Endothelial cell of umbilical vein (primary cell): Measurements from ENCODE around the gene CUBN. TPM values are rescaled to one million over a fixed set of nuclear protein-coding genes. Genes with fewer than 3 reads are reported as not detected.

Experiments used
- BruUV-seq: library from RNA; stranded (reverse); fragments of 400-500 nt; replicated peaks from 2 replicates; lab custom pipeline; 2021; lab: Mats Ljungman, UMichigan
- CTCF ChIA-PET: fragments of 300-600, 350-600 bp; sonication (Branson Sonifier 250); formaldehyde crosslinking; loops from one replicate; lab custom pipeline; 2021; ENCODE audit warnings: antibody characterized with exemption, inconsistent platforms; lab: Charles Lee
- POLR2A ChIA-PET: fragments of 300-600, 350-600 bp; sonication (Branson Sonifier 250); formaldehyde crosslinking; loops from one replicate; lab custom pipeline; 2021; ENCODE audit warnings: antibody characterized with exemption, inconsistent platforms; lab: Charles Lee
- DNase-seq: peaks from one replicate; pipeline ENCODE4 v3.0.0-alpha.2; 2011; ENCODE audit warnings: low read depth, low spot score
- FAIRE-seq: peaks from 2 replicates; lab custom pipeline; 2011; peaks lifted over from hg19 to GRCh38; lab: Jason Lieb, UNC
- H2AFZ ChIP-seq: 2 replicates; pipeline ENCODE4 v1.6.0; 2012; ENCODE audit warnings: low read depth, low read length, control low read depth, inconsistent platforms
- H3K27ac ChIP-seq: 2 replicates; pipeline ENCODE4 v1.5.1; 2011; ENCODE audit warnings: low read depth, mild to moderate bottlenecking, control low read depth, low read length, moderate library complexity; ENCODE audit not compliant: insufficient read depth
- H3K27me3 ChIP-seq, 2 experiments: 2 replicates each; pipeline versions ENCODE4 v1.6.0 to v1.6.1; 2011; ENCODE audit warnings: low read length in 2 of 2, mixed read lengths in 1 of 2; ENCODE audit not compliant: control insufficient read depth in 2 of 2, insufficient read depth in 2 of 2
- H3K36me3 ChIP-seq, 2 experiments: 2 replicates in 1 of 2; 3 replicates in 1 of 2; pipeline ENCODE4 v1.5.1; 2011; ENCODE audit warnings: low read length in 2 of 2, mild to moderate bottlenecking in 1 of 2, moderate library complexity in 1 of 2; ENCODE audit not compliant: control insufficient read depth in 2 of 2, insufficient read depth in 2 of 2; ENCODE audit errors: extremely low read depth in 1 of 2
- H3K4me1 ChIP-seq: 3 replicates; pipeline ENCODE4 v1.5.1; 2011; ENCODE audit warnings: mild to moderate bottlenecking, low read length; ENCODE audit not compliant: control insufficient read depth, insufficient read depth; ENCODE audit errors: extremely low read depth
- H3K4me2 ChIP-seq: 2 replicates; pipeline ENCODE4 v1.6.1; 2011; ENCODE audit warnings: low read length, control low read depth, mixed read lengths; ENCODE audit not compliant: insufficient read depth
- H3K4me3 ChIP-seq, 3 experiments: fragments of 200-600 bp in 1 of 3; sonication (generic), shearing (Covaris generic) in 1 of 3; replicated peaks in 1 of 3; 2 replicates each; pipeline ENCODE4 v1.5.1; 2011 to 2016; ENCODE audit warnings: control low read depth in 3 of 3, low read length in 3 of 3, mild to moderate bottlenecking in 2 of 3, inconsistent platforms in 1 of 3, low read depth in 1 of 3, moderate library complexity in 1 of 3; ENCODE audit not compliant: insufficient read depth in 1 of 3
- H3K79me2 ChIP-seq: 2 replicates; pipeline ENCODE4 v1.6.0; 2012; ENCODE audit warnings: low read length, inconsistent platforms; ENCODE audit not compliant: control insufficient read depth, insufficient read depth
- H3K9ac ChIP-seq: replicated peaks from 2 replicates; pipeline ENCODE3; 2011; ENCODE audit warnings: low read length, control low read depth; ENCODE audit not compliant: insufficient read depth; ENCODE audit errors: extremely low read depth
- H3K9me1 ChIP-seq: replicated peaks from 3 replicates; pipeline ENCODE4 v1.6.0; 2011; ENCODE audit warnings: mild to moderate bottlenecking, low read length; ENCODE audit not compliant: control insufficient read depth, insufficient read depth; ENCODE audit errors: extremely low read depth
- H3K9me3 ChIP-seq: replicated peaks from 2 replicates; pipeline ENCODE4 v1.5.1; 2012; ENCODE audit warnings: low read length, inconsistent platforms; ENCODE audit not compliant: control insufficient read depth, insufficient read depth
- H4K20me1 ChIP-seq: replicated peaks from 2 replicates; pipeline ENCODE3; 2011; ENCODE audit warnings: mild to moderate bottlenecking, low read length; ENCODE audit not compliant: control insufficient read depth, insufficient read depth; ENCODE audit errors: extremely low read depth
- EZH2 ChIP-seq: IDR thresholded peaks from 2 replicates; pipeline ENCODE4 v1.6.1; 2012; ENCODE audit warnings: borderline replicate concordance, low read depth, mild to moderate bottlenecking, moderate library complexity, low read length, inconsistent platforms; ENCODE audit not compliant: severe bottlenecking
- FOS ChIP-seq: IDR thresholded peaks from 2 replicates; pipeline ENCODE4 v1.6.1; 2011; ENCODE audit warnings: mild to moderate bottlenecking, low read length, moderate library complexity, borderline replicate concordance; ENCODE audit not compliant: insufficient read depth
- GATA2 ChIP-seq: IDR thresholded peaks from 2 replicates; pipeline ENCODE4 v1.7.0; 2011; ENCODE audit warnings: low read depth, mild to moderate bottlenecking, moderate library complexity, mixed read lengths, low read length; ENCODE audit not compliant: insufficient read length, insufficient read depth
- JUN ChIP-seq: IDR thresholded peaks from 2 replicates; pipeline ENCODE4 v1.6.1; 2011; ENCODE audit warnings: borderline replicate concordance, low read depth; ENCODE audit not compliant: insufficient read length, insufficient read depth
- MYC ChIP-seq: IDR thresholded peaks from one replicate; pipeline ENCODE4 v1.6.1; 2011; ENCODE audit warnings: mild to moderate bottlenecking, low read depth, low read length
- POLR2A ChIP-seq: IDR thresholded peaks from 2 replicates; pipeline ENCODE4 v1.6.1; 2012; ENCODE audit warnings: low read depth, mild to moderate bottlenecking, control low read depth, low read length
- POLR2AphosphoS5 ChIP-seq: IDR thresholded peaks from 2 replicates; pipeline ENCODE4 v1.6.1; 2012; ENCODE audit warnings: low read depth, mild to moderate bottlenecking, control low read depth, low read length, moderate library complexity; ENCODE audit not compliant: insufficient read depth
- dilution Hi-C: fragments of 300-500 bp; cut with MboI; formaldehyde crosslinking; loops from one replicate; pipeline ENCODE4 v1.15.0; 2019; ENCODE audit warnings: low sequenced_read_pairs; ENCODE audit not compliant: extremely low pct_ligation_motif_present
- intact Hi-C: fragments of 100-400 bp; cut with micrococcal nuclease; formaldehyde crosslinking; loops from one replicate; pipeline ENCODE4 v1.10.0; 2022
- polyA plus RNA-seq, 4 experiments: library from polyadenylated mRNA; depleted of rRNA in 3 of 4; stranded (reverse) in 3 of 4; unstranded in 1 of 4; fragments of >200 nt; gene quantifications; 2 replicates each; pipeline versions ENCODE4 v1.2.1 to v1.2.3, GENCODE V29; 2011 to 2012; ENCODE audit warnings: missing spikeins in 1 of 4
- total RNA-seq: library from RNA; stranded (reverse); gene quantifications from 2 replicates; pipeline ENCODE4 v1.2.3, GENCODE V29; 2021
- TF ChIP-seq, protein P1 (sequence below), 2 donors: IDR thresholded peaks; 1 replicate in 1 of 2; 2 replicates in 1 of 2; pipeline ENCODE4 v1.5.1; 2011; ENCODE audit warnings: low read length in 2 of 2, mild to moderate bottlenecking in 2 of 2, moderate library complexity in 2 of 2, control low read depth in 1 of 2, inconsistent platforms in 1 of 2, low read depth in 1 of 2; ENCODE audit not compliant: insufficient read depth in 1 of 2; ENCODE audit errors: extremely low read depth in 1 of 2
- TF ChIP-seq, protein P2 (sequence below): IDR thresholded peaks from 2 replicates; pipeline ENCODE4 v1.6.1; 2011; ENCODE audit not compliant: insufficient read depth, insufficient read length

Gene CUBN
- total and polyA plus RNA-seq, 2 donors (not counting 3 experiments of a cell fraction or from before 2014, with no cell fraction given), result 2.7 to 4.6 TPM

DNA sequence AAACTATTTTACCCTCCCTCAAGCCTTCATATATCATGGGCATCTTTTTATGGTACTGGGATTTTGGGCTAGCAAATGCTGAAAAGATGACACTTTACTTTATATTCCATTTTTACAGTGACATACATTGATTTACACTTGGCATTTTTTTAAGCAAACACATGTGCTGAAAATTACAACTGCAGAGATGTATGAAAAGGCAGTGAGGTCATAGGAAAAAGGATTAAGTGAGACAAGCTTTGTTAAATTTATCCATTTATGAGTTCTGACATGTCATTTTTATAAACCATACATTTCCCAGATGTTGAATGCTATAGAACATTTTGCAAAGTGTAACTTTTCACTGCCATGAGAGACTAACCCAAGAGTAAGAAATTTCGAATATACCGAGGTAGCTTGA lies 243.6 kb downstream of the CUBN start:
- H3K4me3 ChIP-seq, result no peak overlapping the region
- H3K79me2 ChIP-seq, result no peaks in the 10 kb centered on the region
- H3K36me3 ChIP-seq, result no peaks in the 10 kb centered on the region
- no peaks in the 10 kb centered on the region for H3K9me1 ChIP-seq
- peaks cover 8% of the 10 kb centered on the region for H3K4me1 ChIP-seq
- intact Hi-C loops, result no loop called here
- BruUV-seq, result no TSS peak
- H2AFZ ChIP-seq, result no peak overlapping the region
- H3K27ac ChIP-seq, result no peak overlapping the region
- FAIRE-seq, result no peak
- TF ChIP-seq, protein P1, sequence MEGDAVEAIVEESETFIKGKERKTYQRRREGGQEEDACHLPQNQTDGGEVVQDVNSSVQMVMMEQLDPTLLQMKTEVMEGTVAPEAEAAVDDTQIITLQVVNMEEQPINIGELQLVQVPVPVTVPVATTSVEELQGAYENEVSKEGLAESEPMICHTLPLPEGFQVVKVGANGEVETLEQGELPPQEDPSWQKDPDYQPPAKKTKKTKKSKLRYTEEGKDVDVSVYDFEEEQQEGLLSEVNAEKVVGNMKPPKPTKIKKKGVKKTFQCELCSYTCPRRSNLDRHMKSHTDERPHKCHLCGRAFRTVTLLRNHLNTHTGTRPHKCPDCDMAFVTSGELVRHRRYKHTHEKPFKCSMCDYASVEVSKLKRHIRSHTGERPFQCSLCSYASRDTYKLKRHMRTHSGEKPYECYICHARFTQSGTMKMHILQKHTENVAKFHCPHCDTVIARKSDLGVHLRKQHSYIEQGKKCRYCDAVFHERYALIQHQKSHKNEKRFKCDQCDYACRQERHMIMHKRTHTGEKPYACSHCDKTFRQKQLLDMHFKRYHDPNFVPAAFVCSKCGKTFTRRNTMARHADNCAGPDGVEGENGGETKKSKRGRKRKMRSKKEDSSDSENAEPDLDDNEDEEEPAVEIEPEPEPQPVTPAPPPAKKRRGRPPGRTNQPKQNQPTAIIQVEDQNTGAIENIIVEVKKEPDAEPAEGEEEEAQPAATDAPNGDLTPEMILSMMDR (IDR thresholded peaks at IDR 0.05; ENCODE audit: extremely low read depth in 1 of 2, insufficient read depth in 1 of 2, low read depth in 1 of 2, low read length in 2 of 2), result no peak
- TF ChIP-seq FOS (no peak), GATA2 (no peak), POLR2A (no peak), POLR2AphosphoS5 (no peak), JUN (no peak), EZH2 (no peak), MYC (no peak)
- TF ChIP-seq, protein P2, sequence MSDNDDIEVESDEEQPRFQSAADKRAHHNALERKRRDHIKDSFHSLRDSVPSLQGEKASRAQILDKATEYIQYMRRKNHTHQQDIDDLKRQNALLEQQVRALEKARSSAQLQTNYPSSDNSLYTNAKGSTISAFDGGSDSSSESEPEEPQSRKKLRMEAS, result no peak
- H3K9ac ChIP-seq, result no peak overlapping the region
- ChIA-PET CTCF (interaction anchor here (0.9 kb wide), 1 partner anchor 23 kb away, joined by 3 read pairs; no protein-coding TSS in a partner anchor), POLR2A (no interaction called here)
- dilution Hi-C loops, result no loop called here
- H3K27me3 ChIP-seq, result no peaks in the 10 kb centered on the region
- no peak overlapping the region for H3K4me2 ChIP-seq
- no peak for DNase-seq
- no peaks in the 10 kb centered on the region for H4K20me1 ChIP-seq
- no peaks in the 10 kb centered on the region for H3K9me3 ChIP-seq
